Neural cell (in vitro differentiated cells): ENCODE results near the gene CD84. TPM values are rescaled to one million over a fixed set of nuclear protein-coding genes. Genes with fewer than 3 reads are reported as not detected.

Experiments used
- H2AFZ ChIP-seq: fragments of 200-600, 300-800 bp; sonication (generic), shearing (Covaris generic); 2 replicates; pipeline ENCODE4 v1.6.0; 2014; ENCODE audit warnings: low read depth, mild to moderate bottlenecking, antibody characterized with exemption, low read length, moderate library complexity
- H3F3A ChIP-seq: fragments of 200-600 bp; shearing (Covaris generic); 2 replicates; pipeline ENCODE4 v1.6.1; 2016; ENCODE audit warnings: mild to moderate bottlenecking, moderate library complexity, mixed read lengths, antibody characterized with exemption, low read length; ENCODE audit not compliant: insufficient read depth, poor library complexity, severe bottlenecking
- H3K27ac ChIP-seq: fragments of 200-600, 300-800 bp; sonication (generic), shearing (Covaris generic); 2 replicates; pipeline ENCODE4 v1.5.1; 2014; ENCODE audit warnings: mild to moderate bottlenecking, low read length, moderate library complexity
- H3K27me3 ChIP-seq: fragments of 300-800, 200-600 bp; sonication (generic), shearing (Covaris generic); 2 replicates; pipeline ENCODE4 v1.6.0; 2014; ENCODE audit warnings: mild to moderate bottlenecking, low read depth, low read length, moderate library complexity; ENCODE audit not compliant: insufficient read depth
- H3K36me3 ChIP-seq: fragments of 300-800, 200-600 bp; sonication (generic), shearing (Covaris generic); 2 replicates; pipeline ENCODE4 v1.5.1; 2014; ENCODE audit warnings: mild to moderate bottlenecking, antibody characterized with exemption, low read length, moderate library complexity; ENCODE audit not compliant: insufficient read depth
- H3K4me2 ChIP-seq: fragments of 300-800, 200-600 bp; sonication (generic), shearing (Covaris generic); 2 replicates; pipeline ENCODE4 v1.6.0; 2014; ENCODE audit warnings: mild to moderate bottlenecking, low read length
- H3K4me3 ChIP-seq: fragments of 300-800, 200-600 bp; sonication (generic), shearing (Covaris generic); 2 replicates; pipeline ENCODE4 v1.5.1; 2014; ENCODE audit warnings: mild to moderate bottlenecking, low read length, moderate library complexity
- H3K79me2 ChIP-seq: fragments of 200-600 bp; shearing (Covaris generic); replicated peaks from 2 replicates; pipeline ENCODE4 v1.6.0; 2014; ENCODE audit warnings: mild to moderate bottlenecking, low read length, moderate library complexity; ENCODE audit not compliant: insufficient read depth
- H3K9ac ChIP-seq: fragments of 300-800, 200-600 bp; sonication (generic), shearing (Covaris generic); 2 replicates; pipeline ENCODE4 v1.6.1; 2016; ENCODE audit warnings: mild to moderate bottlenecking, low read length, mixed read lengths
- H3K9me2 ChIP-seq: fragments of 200-600 bp; shearing (Covaris generic); 2 replicates; pipeline ENCODE4 v1.6.1; 2016; ENCODE audit warnings: mild to moderate bottlenecking, low read length, mixed read lengths; ENCODE audit not compliant: insufficient read depth
- H3K9me3 ChIP-seq: fragments of 200-600, 300-800 bp; sonication (generic), shearing (Covaris generic); 2 replicates; pipeline ENCODE4 v1.6.1; 2016; ENCODE audit warnings: mild to moderate bottlenecking, mixed run types, low read length, moderate library complexity, mixed read lengths
- H4K20me1 ChIP-seq: fragments of 200-600 bp; shearing (Covaris generic); 2 replicates; pipeline ENCODE4 v1.6.1; 2016; ENCODE audit warnings: mild to moderate bottlenecking, mixed run types; ENCODE audit not compliant: insufficient read depth
- CTCF ChIP-seq: fragments of 450-650 bp; IDR thresholded peaks from 2 replicates; pipeline ENCODE4 v1.5.1; 2014; ENCODE audit warnings: antibody characterized with exemption, mild to moderate bottlenecking, moderate library complexity; ENCODE audit not compliant: poor library complexity, severe bottlenecking
- EP300 ChIP-seq: fragments of 450-650 bp; conservative IDR thresholded peaks from 2 replicates; pipeline ENCODE4 v1.6.1; 2014; ENCODE audit warnings: antibody characterized with exemption, mild to moderate bottlenecking, moderate library complexity; ENCODE audit not compliant: poor library complexity, severe bottlenecking
- EZH2 ChIP-seq: fragments of 200-600, 300-800 bp; shearing (Covaris generic), sonication (generic); IDR thresholded peaks from 2 replicates; pipeline ENCODE4 v1.6.1; 2014; ENCODE audit warnings: antibody characterized with exemption, low read length, borderline replicate concordance, mild to moderate bottlenecking; ENCODE audit not compliant: insufficient read depth, poor library complexity, severe bottlenecking
- MXI1 ChIP-seq: fragments of 450-650 bp; conservative IDR thresholded peaks from 2 replicates; pipeline ENCODE4 v1.6.1; 2014; ENCODE audit warnings: antibody characterized with exemption, mild to moderate bottlenecking; ENCODE audit not compliant: poor library complexity, severe bottlenecking
- RAD21 ChIP-seq: fragments of 450-650 bp; conservative IDR thresholded peaks from 2 replicates; pipeline ENCODE4 v1.6.1; 2014; ENCODE audit warnings: antibody characterized with exemption, mild to moderate bottlenecking, moderate library complexity
- SMC3 ChIP-seq: fragments of 450-650 bp; conservative IDR thresholded peaks from 2 replicates; pipeline ENCODE4 v1.6.1; 2014; ENCODE audit warnings: antibody characterized with exemption, mild to moderate bottlenecking, moderate library complexity; ENCODE audit not compliant: poor library complexity
- TAF1 ChIP-seq: IDR thresholded peaks from 2 replicates; pipeline ENCODE4 v1.6.1; 2012; ENCODE audit warnings: low read depth
- polyA plus RNA-seq: library from polyadenylated mRNA; depleted of rRNA; stranded (reverse); fragments of >200 nt; gene quantifications from 2 replicates; pipeline ENCODE4 v1.2.3, GENCODE V29; 2014
- TF ChIP-seq, protein P1 (sequence below): IDR thresholded peaks from 2 replicates; pipeline ENCODE4 v1.6.1; 2012; ENCODE audit warnings: borderline replicate concordance

CD84 gene
- polyA plus RNA-seq, 1 donor from 2014 or later = not detected

DNA sequence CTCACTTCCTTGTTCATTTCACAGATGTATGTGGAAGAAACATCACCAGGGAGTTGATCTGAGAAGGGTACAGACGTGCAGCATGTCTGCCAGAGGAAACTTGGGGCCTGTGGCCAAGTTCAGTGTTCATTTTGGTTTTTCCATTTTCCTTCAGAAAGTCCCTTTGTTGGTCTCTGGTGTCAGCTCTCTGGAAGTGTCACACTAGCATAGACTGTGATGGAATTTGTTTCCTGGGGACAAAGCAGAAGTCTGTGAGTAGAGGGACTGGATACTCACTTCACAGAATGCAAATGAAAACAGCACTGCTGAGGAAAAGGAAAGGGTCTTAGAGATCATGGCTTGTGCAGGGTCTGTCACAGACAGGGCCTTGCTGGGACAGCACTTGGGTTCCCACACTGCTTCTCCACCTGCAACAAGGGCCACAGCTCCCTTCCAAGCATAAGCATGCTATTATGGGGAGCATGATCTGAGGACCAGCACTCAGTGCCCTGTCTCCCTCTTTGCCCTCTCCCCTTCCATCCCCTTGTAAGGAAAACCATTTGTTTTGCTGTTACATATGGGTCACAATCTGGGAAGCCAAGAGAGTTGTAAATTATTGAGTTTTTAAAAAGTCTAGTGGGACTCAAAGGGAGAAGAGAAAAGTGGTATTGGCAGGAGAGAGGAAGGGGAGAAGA lies 31.4 kb upstream of the CD84 start:
- no peaks in the 10 kb centered on the region for H3K27me3 ChIP-seq

DNA sequence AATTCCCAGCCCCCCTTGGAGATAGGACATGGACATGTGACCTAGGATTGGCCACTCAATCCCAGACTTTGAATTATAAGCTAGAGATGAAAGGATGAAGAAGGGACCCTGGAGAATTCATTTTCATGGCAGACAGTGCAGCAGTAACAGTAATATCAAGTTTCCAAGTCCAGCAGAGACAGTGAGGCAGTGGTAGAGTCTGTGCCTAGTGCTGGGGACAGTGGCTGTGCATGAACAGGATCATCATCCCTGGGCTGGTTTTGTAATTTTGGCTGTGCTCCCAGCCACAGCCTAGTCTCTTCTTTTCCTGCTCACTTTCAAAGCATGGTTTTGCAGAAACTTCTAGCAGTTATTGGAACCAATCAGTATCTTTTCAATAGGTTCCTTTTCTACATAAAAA lies 29.6 kb upstream of the CD84 start:
- no peak overlapping the region for H3K4me2 ChIP-seq
- H3K36me3 ChIP-seq = no peaks in the 10 kb centered on the region
- no peaks in the 10 kb centered on the region for H3K9me3 ChIP-seq
- H3K27ac ChIP-seq = no peak overlapping the region
- no peaks in the 10 kb centered on the region for H3K79me2 ChIP-seq
- no peak overlapping the region for H3K4me3 ChIP-seq
- H2AFZ ChIP-seq = no peak overlapping the region
- no peaks in the 10 kb centered on the region for H3K9me2 ChIP-seq
- no peaks in the 10 kb centered on the region for H4K20me1 ChIP-seq
- no peaks in the 10 kb centered on the region for H3F3A ChIP-seq
- no peak overlapping the region for H3K9ac ChIP-seq
- no peaks in the 10 kb centered on the region for H3K27me3 ChIP-seq
- TF ChIP-seq MXI1 = no peak
- no peak for TF ChIP-seq TAF1
- no peak for TF ChIP-seq EZH2
- no peak for TF ChIP-seq RAD21
- TF ChIP-seq, protein P1, sequence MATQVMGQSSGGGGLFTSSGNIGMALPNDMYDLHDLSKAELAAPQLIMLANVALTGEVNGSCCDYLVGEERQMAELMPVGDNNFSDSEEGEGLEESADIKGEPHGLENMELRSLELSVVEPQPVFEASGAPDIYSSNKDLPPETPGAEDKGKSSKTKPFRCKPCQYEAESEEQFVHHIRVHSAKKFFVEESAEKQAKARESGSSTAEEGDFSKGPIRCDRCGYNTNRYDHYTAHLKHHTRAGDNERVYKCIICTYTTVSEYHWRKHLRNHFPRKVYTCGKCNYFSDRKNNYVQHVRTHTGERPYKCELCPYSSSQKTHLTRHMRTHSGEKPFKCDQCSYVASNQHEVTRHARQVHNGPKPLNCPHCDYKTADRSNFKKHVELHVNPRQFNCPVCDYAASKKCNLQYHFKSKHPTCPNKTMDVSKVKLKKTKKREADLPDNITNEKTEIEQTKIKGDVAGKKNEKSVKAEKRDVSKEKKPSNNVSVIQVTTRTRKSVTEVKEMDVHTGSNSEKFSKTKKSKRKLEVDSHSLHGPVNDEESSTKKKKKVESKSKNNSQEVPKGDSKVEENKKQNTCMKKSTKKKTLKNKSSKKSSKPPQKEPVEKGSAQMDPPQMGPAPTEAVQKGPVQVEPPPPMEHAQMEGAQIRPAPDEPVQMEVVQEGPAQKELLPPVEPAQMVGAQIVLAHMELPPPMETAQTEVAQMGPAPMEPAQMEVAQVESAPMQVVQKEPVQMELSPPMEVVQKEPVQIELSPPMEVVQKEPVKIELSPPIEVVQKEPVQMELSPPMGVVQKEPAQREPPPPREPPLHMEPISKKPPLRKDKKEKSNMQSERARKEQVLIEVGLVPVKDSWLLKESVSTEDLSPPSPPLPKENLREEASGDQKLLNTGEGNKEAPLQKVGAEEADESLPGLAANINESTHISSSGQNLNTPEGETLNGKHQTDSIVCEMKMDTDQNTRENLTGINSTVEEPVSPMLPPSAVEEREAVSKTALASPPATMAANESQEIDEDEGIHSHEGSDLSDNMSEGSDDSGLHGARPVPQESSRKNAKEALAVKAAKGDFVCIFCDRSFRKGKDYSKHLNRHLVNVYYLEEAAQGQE = no peak
- TF ChIP-seq SMC3 = no peak
- TF ChIP-seq CTCF = no peak
- TF ChIP-seq EP300 = no peak

More for the DNA sequence above, 31.4 kb upstream of the CD84 start:
- no peaks in the 10 kb centered on the region for H4K20me1 ChIP-seq
- H2AFZ ChIP-seq = no peak overlapping the region
- H3K27ac ChIP-seq = no peak overlapping the region
- no peaks in the 10 kb centered on the region for H3F3A ChIP-seq
- H3K9ac ChIP-seq = no peak overlapping the region
- H3K4me2 ChIP-seq = no peak overlapping the region
- TF ChIP-seq RAD21 = no peak
- TF ChIP-seq, protein P1 = no peak
- TF ChIP-seq TAF1 = no peak
- TF ChIP-seq SMC3 = no peak
- no peak overlapping the region for H3K4me3 ChIP-seq
- H3K36me3 ChIP-seq = no peaks in the 10 kb centered on the region
- no peaks in the 10 kb centered on the region for H3K9me2 ChIP-seq
- H3K79me2 ChIP-seq = no peaks in the 10 kb centered on the region
- H3K9me3 ChIP-seq = no peaks in the 10 kb centered on the region
